HEK293 (cell line): ENCODE results near the gene ZNF772.

Experiments
- HOXA7 ChIP-seq: sonication (generic); formaldehyde crosslinking; IDR thresholded peaks from 2 replicates; pipeline ENCODE4 v1.8.1; 2022; ENCODE audit warnings: missing genetic modification reagents, borderline replicate concordance
- HOXC10 ChIP-seq: sonication (generic); formaldehyde crosslinking; IDR thresholded peaks from 2 replicates; pipeline ENCODE4 v1.8.1; 2023; ENCODE audit warnings: mild to moderate bottlenecking, missing genetic modification reagents
- KLF1 ChIP-seq: fragments of 450-650 bp; formaldehyde crosslinking; IDR thresholded peaks from 2 replicates; pipeline ENCODE4 v1.5.1; 2016; ENCODE audit warnings: missing biosample characterization, missing genetic modification characterization
- OVOL3 ChIP-seq: fragments of 450-650 bp; formaldehyde crosslinking; IDR thresholded peaks from 2 replicates; pipeline ENCODE4 v1.5.1; 2016; ENCODE audit warnings: missing biosample characterization, missing genetic modification characterization
- PRDM1 ChIP-seq: fragments of 450-650 bp; formaldehyde crosslinking; IDR thresholded peaks from 2 replicates; pipeline ENCODE4; 2016; ENCODE audit warnings: missing biosample characterization, missing genetic modification characterization
- SCRT2 ChIP-seq: fragments of 450-650 bp; formaldehyde crosslinking; IDR thresholded peaks from 2 replicates; pipeline ENCODE4 v1.5.1; 2016; ENCODE audit warnings: missing biosample characterization, missing genetic modification characterization
- SP2 ChIP-seq: fragments of 450-650 bp; formaldehyde crosslinking; IDR thresholded peaks from 2 replicates; pipeline ENCODE4 v1.5.1; 2016; ENCODE audit warnings: missing biosample characterization, missing genetic modification characterization
- SP3 ChIP-seq: fragments of 450-650 bp; formaldehyde crosslinking; IDR thresholded peaks from 2 replicates; pipeline ENCODE4 v1.5.1; 2016; ENCODE audit warnings: missing biosample characterization, missing genetic modification characterization
- TRIM28 ChIP-seq: IDR thresholded peaks from 2 replicates; pipeline ENCODE4 v1.6.1; 2011; ENCODE audit warnings: low read length, control low read depth, borderline replicate concordance
- ZBTB20 ChIP-seq: fragments of 450-650 bp; formaldehyde crosslinking; IDR thresholded peaks from 2 replicates; pipeline ENCODE4 v1.5.1; 2016; ENCODE audit warnings: missing biosample characterization, missing genetic modification characterization
- ZBTB48 ChIP-seq: fragments of 450-650 bp; formaldehyde crosslinking; IDR thresholded peaks from 2 replicates; pipeline ENCODE4 v1.5.1; 2016; ENCODE audit warnings: missing biosample characterization, missing genetic modification characterization
- ZFP37 ChIP-seq: fragments of 450-650 bp; formaldehyde crosslinking; IDR thresholded peaks from 2 replicates; pipeline ENCODE4 v1.5.1; 2016; ENCODE audit warnings: missing biosample characterization, missing genetic modification characterization
- ZFP69B ChIP-seq: fragments of 450-650 bp; formaldehyde crosslinking; IDR thresholded peaks from 2 replicates; pipeline ENCODE4 v1.5.1; 2016; ENCODE audit warnings: missing biosample characterization, missing genetic modification characterization
- ZNF155 ChIP-seq: fragments of 450-650 bp; formaldehyde crosslinking; IDR thresholded peaks from 2 replicates; pipeline ENCODE4 v1.5.1; 2016; ENCODE audit warnings: missing biosample characterization, missing genetic modification characterization
- ZNF214 ChIP-seq: fragments of 450-650 bp; formaldehyde crosslinking; IDR thresholded peaks from 2 replicates; pipeline ENCODE4 v1.5.1; 2017; ENCODE audit warnings: missing biosample characterization, mild to moderate bottlenecking, missing genetic modification characterization, borderline replicate concordance
- ZNF274 ChIP-seq, 2 experiments: fragments of 200-500 bp in 1 of 2; fragments of 450-650 bp in 1 of 2; sonication (Bioruptor generic) in 1 of 2; formaldehyde crosslinking in 1 of 2; IDR thresholded peaks; 2 replicates each; pipeline versions ENCODE4 v1.5.1 to v1.6.1; 2014 to 2016; ENCODE audit warnings: borderline replicate concordance in 1 of 2, inconsistent platforms in 1 of 2, low read length in 1 of 2, missing biosample characterization in 1 of 2, missing genetic modification characterization in 1 of 2
- ZNF302 ChIP-seq: fragments of 450-650 bp; formaldehyde crosslinking; IDR thresholded peaks from 2 replicates; pipeline ENCODE4 v1.5.1; 2016; ENCODE audit warnings: missing biosample characterization, missing genetic modification characterization, low read depth
- ZNF394 ChIP-seq: fragments of 450-650 bp; formaldehyde crosslinking; IDR thresholded peaks from 2 replicates; pipeline ENCODE4 v1.5.1; 2016; ENCODE audit warnings: missing biosample characterization, missing genetic modification characterization, mild to moderate bottlenecking, moderate library complexity, borderline replicate concordance
- ZNF530 ChIP-seq: fragments of 450-650 bp; formaldehyde crosslinking; IDR thresholded peaks from 2 replicates; pipeline ENCODE4 v1.5.1; 2016; ENCODE audit warnings: low read depth, missing biosample characterization, missing genetic modification characterization
- ZNF548 ChIP-seq: fragments of 450-650 bp; formaldehyde crosslinking; IDR thresholded peaks from 2 replicates; pipeline ENCODE4 v1.5.1; 2016; ENCODE audit warnings: missing biosample characterization, missing genetic modification characterization
- ZNF596 ChIP-seq: fragments of 450-650 bp; IDR thresholded peaks from 2 replicates; pipeline ENCODE4 v1.5.0; 2018; ENCODE audit warnings: missing biosample characterization, mild to moderate bottlenecking, missing genetic modification characterization, moderate library complexity
- ZNF76 ChIP-seq: fragments of 450-650 bp; formaldehyde crosslinking; IDR thresholded peaks from 2 replicates; pipeline ENCODE4; 2016; ENCODE audit warnings: low read depth, missing biosample characterization, missing genetic modification characterization, borderline replicate concordance
- TF ChIP-seq, protein P1 (sequence below): fragments of 450-650 bp; formaldehyde crosslinking; IDR thresholded peaks from 2 replicates; pipeline ENCODE4 v1.5.1; 2016; ENCODE audit warnings: missing biosample characterization, missing genetic modification characterization, low read depth
- TF ChIP-seq, protein P2 (sequence below): fragments of 450-650 bp; formaldehyde crosslinking; conservative IDR thresholded peaks from 2 replicates; pipeline ENCODE4 v1.5.1; 2016; ENCODE audit warnings: low read depth, missing biosample characterization, missing genetic modification characterization
- TF ChIP-seq, protein P3 (sequence below): fragments of 450-650 bp; formaldehyde crosslinking; IDR thresholded peaks from 2 replicates; pipeline ENCODE4 v1.5.1; 2017; ENCODE audit warnings: missing biosample characterization, missing genetic modification characterization
- TF ChIP-seq, protein P4 (sequence below): fragments of 450-650 bp; formaldehyde crosslinking; IDR thresholded peaks from 2 replicates; pipeline ENCODE4 v1.5.1; 2016; ENCODE audit warnings: missing biosample characterization, missing genetic modification characterization
- TF ChIP-seq, protein P5 (sequence below): fragments of 450-650 bp; formaldehyde crosslinking; IDR thresholded peaks from 2 replicates; pipeline ENCODE4 v1.5.1; 2017; ENCODE audit warnings: missing biosample characterization, mild to moderate bottlenecking, missing genetic modification characterization, moderate library complexity

Gene ZNF772

DNA sequence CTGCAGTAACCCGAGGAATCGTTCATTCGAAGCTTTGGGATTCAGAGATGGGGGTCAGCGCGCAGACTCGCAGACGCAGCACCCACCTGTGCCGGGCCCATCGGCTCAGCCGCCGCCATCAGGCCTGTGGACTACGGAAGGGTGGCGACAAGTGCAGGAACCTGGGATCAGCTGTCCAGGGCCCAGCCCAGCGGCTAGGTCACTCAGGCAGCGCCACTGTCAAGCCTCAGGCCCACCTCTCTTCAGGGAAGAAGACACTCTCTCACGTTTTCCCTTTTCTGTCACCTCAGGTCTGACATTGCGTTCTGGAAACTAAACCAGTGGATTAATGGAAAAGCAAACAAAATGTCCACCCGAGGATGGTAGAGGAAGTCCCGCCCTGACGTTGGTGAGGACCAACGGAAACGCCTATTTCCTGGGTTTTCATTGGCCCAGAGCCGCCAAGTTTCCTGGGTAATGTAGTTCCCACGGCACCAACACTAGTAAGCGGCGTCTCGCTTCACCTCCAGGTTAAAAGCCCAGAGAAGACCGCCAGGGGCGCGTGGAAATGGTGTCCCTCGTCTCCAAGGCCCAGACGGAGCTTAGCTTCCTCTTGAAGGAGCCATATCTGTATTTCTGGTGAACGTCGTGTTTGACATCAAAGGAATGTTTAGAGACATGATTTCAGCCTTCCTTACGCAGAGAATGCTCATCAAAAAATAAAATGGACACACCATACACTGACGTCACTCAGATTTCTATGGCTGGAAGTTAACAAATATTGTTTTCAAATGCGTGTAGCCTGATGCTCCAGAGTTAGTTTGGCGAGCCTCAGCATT is at the start of gene ZNF772 (continued):
- TF ChIP-seq, protein P1, sequence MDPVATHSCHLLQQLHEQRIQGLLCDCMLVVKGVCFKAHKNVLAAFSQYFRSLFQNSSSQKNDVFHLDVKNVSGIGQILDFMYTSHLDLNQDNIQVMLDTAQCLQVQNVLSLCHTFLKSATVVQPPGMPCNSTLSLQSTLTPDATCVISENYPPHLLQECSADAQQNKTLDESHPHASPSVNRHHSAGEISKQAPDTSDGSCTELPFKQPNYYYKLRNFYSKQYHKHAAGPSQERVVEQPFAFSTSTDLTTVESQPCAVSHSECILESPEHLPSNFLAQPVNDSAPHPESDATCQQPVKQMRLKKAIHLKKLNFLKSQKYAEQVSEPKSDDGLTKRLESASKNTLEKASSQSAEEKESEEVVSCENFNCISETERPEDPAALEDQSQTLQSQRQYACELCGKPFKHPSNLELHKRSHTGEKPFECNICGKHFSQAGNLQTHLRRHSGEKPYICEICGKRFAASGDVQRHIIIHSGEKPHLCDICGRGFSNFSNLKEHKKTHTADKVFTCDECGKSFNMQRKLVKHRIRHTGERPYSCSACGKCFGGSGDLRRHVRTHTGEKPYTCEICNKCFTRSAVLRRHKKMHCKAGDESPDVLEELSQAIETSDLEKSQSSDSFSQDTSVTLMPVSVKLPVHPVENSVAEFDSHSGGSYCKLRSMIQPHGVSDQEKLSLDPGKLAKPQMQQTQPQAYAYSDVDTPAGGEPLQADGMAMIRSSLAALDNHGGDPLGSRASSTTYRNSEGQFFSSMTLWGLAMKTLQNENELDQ (tag by site-specific recombination) = no peak
- TF ChIP-seq ZNF274 (IDR thresholded peaks at IDR 0.05; ENCODE audit: low read length) (no peak), ZNF274 (tag by site-specific recombination; IDR thresholded peaks at IDR 0.05; ENCODE audit: borderline replicate concordance) (no peak), ZBTB20 (tag by site-specific recombination) (no peak; the same call in 1 of the 2 replicates), ZNF76 (peak; percentile 80), KLF1 (tag by site-specific recombination) (0 out of 2 replicates have a peak, but pooled peaks have one; percentile 39), ZFP37 (tag by site-specific recombination) (no peak), ZNF530 (tag by site-specific recombination) (no peak), HOXC10 (peak; percentile 95; the same call in 1 of the 2 replicates), SP2 (tag by site-specific recombination) (peak; percentile 86), ZNF214 (tag by site-specific recombination) (no peak), PRDM1 (tag by site-specific recombination) (no peak), HOXA7 (CRISPR knock-in tag) (no peak), ZFP69B (tag by site-specific recombination) (0 out of 2 replicates have a peak, but pooled peaks have one; percentile 39), ZNF155 (tag by site-specific recombination) (no peak), ZNF596 (tag by site-specific recombination) (no peak), ZBTB48 (tag by site-specific recombination) (no peak), ZNF394 (tag by site-specific recombination) (0 out of 2 replicates have a peak, but pooled peaks have one; percentile 22), SCRT2 (peak; percentile 90), SP3 (tag by site-specific recombination) (peak; percentile 76), OVOL3 (tag by site-specific recombination) (0 out of 2 replicates have a peak, but pooled peaks have one; percentile 16), TRIM28 (peak; percentile 86), ZNF302 (tag by site-specific recombination) (no peak), ZNF548 (no peak)
- TF ChIP-seq, protein P2, sequence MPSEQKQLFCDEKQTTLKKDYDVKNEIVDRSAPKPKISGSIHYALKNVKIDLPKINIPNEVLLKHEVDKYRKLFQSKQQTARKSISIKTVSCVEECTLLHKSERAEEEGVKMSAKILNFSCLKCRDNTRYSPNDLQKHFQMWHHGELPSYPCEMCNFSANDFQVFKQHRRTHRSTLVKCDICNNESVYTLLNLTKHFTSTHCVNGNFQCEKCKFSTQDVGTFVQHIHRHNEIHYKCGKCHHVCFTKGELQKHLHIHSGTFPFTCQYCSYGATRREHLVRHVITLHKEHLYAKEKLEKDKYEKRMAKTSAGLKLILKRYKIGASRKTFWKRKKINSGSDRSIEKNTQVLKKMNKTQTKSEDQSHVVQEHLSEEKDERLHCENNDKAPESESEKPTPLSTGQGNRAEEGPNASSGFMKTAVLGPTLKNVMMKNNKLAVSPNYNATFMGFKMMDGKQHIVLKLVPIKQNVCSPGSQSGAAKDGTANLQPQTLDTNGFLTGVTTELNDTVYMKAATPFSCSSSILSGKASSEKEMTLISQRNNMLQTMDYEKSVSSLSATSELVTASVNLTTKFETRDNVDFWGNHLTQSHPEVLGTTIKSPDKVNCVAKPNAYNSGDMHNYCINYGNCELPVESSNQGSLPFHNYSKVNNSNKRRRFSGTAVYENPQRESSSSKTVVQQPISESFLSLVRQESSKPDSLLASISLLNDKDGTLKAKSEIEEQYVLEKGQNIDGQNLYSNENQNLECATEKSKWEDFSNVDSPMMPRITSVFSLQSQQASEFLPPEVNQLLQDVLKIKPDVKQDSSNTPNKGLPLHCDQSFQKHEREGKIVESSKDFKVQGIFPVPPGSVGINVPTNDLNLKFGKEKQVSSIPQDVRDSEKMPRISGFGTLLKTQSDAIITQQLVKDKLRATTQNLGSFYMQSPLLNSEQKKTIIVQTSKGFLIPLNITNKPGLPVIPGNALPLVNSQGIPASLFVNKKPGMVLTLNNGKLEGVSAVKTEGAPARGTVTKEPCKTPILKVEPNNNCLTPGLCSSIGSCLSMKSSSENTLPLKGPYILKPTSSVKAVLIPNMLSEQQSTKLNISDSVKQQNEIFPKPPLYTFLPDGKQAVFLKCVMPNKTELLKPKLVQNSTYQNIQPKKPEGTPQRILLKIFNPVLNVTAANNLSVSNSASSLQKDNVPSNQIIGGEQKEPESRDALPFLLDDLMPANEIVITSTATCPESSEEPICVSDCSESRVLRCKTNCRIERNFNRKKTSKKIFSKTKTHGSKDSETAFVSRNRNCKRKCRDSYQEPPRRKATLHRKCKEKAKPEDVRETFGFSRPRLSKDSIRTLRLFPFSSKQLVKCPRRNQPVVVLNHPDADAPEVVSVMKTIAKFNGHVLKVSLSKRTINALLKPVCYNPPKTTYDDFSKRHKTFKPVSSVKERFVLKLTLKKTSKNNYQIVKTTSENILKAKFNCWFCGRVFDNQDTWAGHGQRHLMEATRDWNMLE (tag by site-specific recombination) = peak; percentile 92
- TF ChIP-seq, protein P3, sequence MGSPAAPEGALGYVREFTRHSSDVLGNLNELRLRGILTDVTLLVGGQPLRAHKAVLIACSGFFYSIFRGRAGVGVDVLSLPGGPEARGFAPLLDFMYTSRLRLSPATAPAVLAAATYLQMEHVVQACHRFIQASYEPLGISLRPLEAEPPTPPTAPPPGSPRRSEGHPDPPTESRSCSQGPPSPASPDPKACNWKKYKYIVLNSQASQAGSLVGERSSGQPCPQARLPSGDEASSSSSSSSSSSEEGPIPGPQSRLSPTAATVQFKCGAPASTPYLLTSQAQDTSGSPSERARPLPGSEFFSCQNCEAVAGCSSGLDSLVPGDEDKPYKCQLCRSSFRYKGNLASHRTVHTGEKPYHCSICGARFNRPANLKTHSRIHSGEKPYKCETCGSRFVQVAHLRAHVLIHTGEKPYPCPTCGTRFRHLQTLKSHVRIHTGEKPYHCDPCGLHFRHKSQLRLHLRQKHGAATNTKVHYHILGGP (tag by site-specific recombination) = no peak
- TF ChIP-seq, protein P4, sequence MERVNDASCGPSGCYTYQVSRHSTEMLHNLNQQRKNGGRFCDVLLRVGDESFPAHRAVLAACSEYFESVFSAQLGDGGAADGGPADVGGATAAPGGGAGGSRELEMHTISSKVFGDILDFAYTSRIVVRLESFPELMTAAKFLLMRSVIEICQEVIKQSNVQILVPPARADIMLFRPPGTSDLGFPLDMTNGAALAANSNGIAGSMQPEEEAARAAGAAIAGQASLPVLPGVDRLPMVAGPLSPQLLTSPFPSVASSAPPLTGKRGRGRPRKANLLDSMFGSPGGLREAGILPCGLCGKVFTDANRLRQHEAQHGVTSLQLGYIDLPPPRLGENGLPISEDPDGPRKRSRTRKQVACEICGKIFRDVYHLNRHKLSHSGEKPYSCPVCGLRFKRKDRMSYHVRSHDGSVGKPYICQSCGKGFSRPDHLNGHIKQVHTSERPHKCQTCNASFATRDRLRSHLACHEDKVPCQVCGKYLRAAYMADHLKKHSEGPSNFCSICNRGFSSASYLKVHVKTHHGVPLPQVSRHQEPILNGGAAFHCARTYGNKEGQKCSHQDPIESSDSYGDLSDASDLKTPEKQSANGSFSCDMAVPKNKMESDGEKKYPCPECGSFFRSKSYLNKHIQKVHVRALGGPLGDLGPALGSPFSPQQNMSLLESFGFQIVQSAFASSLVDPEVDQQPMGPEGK (tag by site-specific recombination) = no peak
- TF ChIP-seq, protein P5, sequence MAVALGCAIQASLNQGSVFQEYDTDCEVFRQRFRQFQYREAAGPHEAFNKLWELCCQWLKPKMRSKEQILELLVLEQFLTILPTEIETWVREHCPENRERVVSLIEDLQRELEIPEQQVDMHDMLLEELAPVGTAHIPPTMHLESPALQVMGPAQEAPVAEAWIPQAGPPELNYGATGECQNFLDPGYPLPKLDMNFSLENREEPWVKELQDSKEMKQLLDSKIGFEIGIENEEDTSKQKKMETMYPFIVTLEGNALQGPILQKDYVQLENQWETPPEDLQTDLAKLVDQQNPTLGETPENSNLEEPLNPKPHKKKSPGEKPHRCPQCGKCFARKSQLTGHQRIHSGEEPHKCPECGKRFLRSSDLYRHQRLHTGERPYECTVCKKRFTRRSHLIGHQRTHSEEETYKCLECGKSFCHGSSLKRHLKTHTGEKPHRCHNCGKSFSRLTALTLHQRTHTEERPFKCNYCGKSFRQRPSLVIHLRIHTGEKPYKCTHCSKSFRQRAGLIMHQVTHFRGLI (tag by site-specific recombination) = no peak
